ENCODE results near the gene CRB1.

The CRB1 gene

GRCh38 chr1:197496722-197497121 lies 228.7 kb downstream of the CRB1 start:
- DNase-seq (ENCODE audit: low read depth): no peak
- H3K4me3 ChIP-seq (ENCODE audit: low read length): no peak overlapping the region
- TF ChIP-seq CTCF (conservative IDR thresholded peaks at IDR 0.05; ENCODE audit: low read depth, low read length): no peak

- no peak for DNase-seq (ENCODE audit: low read depth)
- TF ChIP-seq CTCF (conservative IDR thresholded peaks at IDR 0.05; ENCODE audit: low read depth, low read length): no peak
- H3K4me3 ChIP-seq (ENCODE audit: low read length): no peak overlapping the region
These were observed 242.8 kb downstream of the CRB1 start for GRCh38 chr1:197510691-197511378.

- no peak for DNase-seq (ENCODE audit: low read depth)
- H3K4me3 ChIP-seq (ENCODE audit: low read length): no peak overlapping the region
- TF ChIP-seq CTCF (conservative IDR thresholded peaks at IDR 0.05; ENCODE audit: low read depth, low read length): no peak
These were observed 247.4 kb downstream of the CRB1 start for GRCh38 chr1:197515421-197515820.

- peak; percentile 53 for TF ChIP-seq CTCF (conservative IDR thresholded peaks at IDR 0.05; ENCODE audit: low read depth, low read length)
- DNase-seq (ENCODE audit: low read depth): no peak
These were observed 251.8 kb downstream of the CRB1 start for GRCh38 chr1:197519741-197520334.

GRCh38 chr1:197521118-197521739 lies 253.2 kb downstream of the CRB1 start:
- no peak overlapping the region for H3K4me3 ChIP-seq (ENCODE audit: low read length)
- TF ChIP-seq CTCF (conservative IDR thresholded peaks at IDR 0.05; ENCODE audit: low read depth, low read length): peak; percentile 75
- no peak for DNase-seq (ENCODE audit: low read depth)

More at GRCh38 chr1:197519741-197520334, 251.8 kb downstream of the CRB1 start:
- no peak overlapping the region for H3K4me3 ChIP-seq (ENCODE audit: low read length)

- DNase-seq (ENCODE audit: low read depth): no peak
- peak; percentile 29 for TF ChIP-seq CTCF (conservative IDR thresholded peaks at IDR 0.05; ENCODE audit: low read depth, low read length)
These were observed 258.8 kb downstream of the CRB1 start for GRCh38 chr1:197526736-197527371.

More at GRCh38 chr1:197526736-197527371, 258.8 kb downstream of the CRB1 start:
- no peak overlapping the region for H3K4me3 ChIP-seq (ENCODE audit: low read length)
